ENCODE measurements around the gene SNX7. TPM values are rescaled to one million over a fixed set of nuclear protein-coding genes. Genes with fewer than 3 reads are reported as not detected.

The SNX7 gene, protein sequence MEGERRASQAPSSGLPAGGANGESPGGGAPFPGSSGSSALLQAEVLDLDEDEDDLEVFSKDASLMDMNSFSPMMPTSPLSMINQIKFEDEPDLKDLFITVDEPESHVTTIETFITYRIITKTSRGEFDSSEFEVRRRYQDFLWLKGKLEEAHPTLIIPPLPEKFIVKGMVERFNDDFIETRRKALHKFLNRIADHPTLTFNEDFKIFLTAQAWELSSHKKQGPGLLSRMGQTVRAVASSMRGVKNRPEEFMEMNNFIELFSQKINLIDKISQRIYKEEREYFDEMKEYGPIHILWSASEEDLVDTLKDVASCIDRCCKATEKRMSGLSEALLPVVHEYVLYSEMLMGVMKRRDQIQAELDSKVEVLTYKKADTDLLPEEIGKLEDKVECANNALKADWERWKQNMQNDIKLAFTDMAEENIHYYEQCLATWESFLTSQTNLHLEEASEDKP
- total RNA-seq (2022), result 22.2 and 22.8 TPM in 2 replicates
- percentile 66 among the genes with signal in this experiment for Bru-seq, nascent RNA
- BruChase-seq, experiment 1, labeled RNA remaining after a 6-hour chase, result percentile 49 among the genes with signal in this experiment
- BruChase-seq, experiment 2, labeled RNA remaining after a 2-hour chase, result percentile 43 among the genes with signal in this experiment
- long read RNA-seq, transcript SNX7-201 (9 exons, 1,734 nt), result major isoform, 60 of 91 reads
- long read RNA-seq, partial matches to known transcripts, result 2 of 91 reads
- long read RNA-seq, other reads (novel, unspliced or antisense), result 27 of 91 reads

- no peaks in the 10 kb centered on the region for H3K4me1 Mint-ChIP-seq (ENCODE audit: low read depth, unreplicated experiment)
- intact Hi-C loops (cut with micrococcal nuclease; ENCODE audit: unreplicated experiment), result loop anchor here (5.0 kb wide), 1 partner anchor 71 kb away; no protein-coding TSS in a partner anchor
- H3K27ac Mint-ChIP-seq (ENCODE audit: unreplicated experiment), result peak within 1 kb of the TSS; percentile 80
- TF ChIP-seq CTCF (IDR thresholded peaks at IDR 0.05; ENCODE audit: unreplicated experiment), result peak; percentile 19
- no TSS peak for BruUV-seq (replicated peaks)
- peaks cover 20% of the 10 kb centered on the region for H3K36me3 Mint-ChIP-seq (ENCODE audit: insufficient read depth, unreplicated experiment)
- CTCF ChIA-PET, result interaction anchor here (0.6 kb wide), 1 partner anchor 236 kb away, joined by 6 read pairs; no protein-coding TSS in a partner anchor
- no peaks in the 10 kb centered on the region for H3K9me3 Mint-ChIP-seq (ENCODE audit: low read depth, unreplicated experiment)
- DNase-seq, result peak; percentile 84
- peak within 1 kb of the TSS; percentile 80 for H3K4me3 Mint-ChIP-seq (ENCODE audit: low read depth, unreplicated experiment)
- no peaks in the 10 kb centered on the region for H3K27me3 Mint-ChIP-seq (ENCODE audit: unreplicated experiment)
Measured at GRCh38 chr1:98661544-98662355, at the start of gene SNX7. TSS of gene SNX7 (plus strand) at chr1:98661721. CDS start at chr1:98661732, 11 bp downstream.

DNA sequence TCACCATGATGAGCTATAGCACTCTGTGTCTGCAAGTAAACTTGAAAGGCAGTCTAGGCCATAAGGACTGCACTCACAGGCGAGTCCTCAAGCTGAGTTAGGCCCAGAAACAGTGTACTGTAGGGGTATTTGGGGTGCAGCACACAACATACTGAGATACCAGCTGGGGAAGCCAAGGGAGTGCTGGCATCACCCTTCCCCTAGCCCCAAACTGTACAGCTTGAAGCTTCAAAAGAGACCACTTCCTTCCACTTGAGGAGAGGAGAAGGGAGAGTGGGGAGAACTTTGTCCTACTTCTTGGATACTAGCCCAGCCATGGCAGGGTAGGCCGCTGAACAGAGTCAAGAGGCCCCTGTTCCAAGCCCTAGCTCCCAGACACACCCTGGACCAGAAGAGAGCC, 24.2 kb upstream of the SNX7 start:
- intact Hi-C loops (cut with micrococcal nuclease; ENCODE audit: unreplicated experiment), result no loop called here
- TF ChIP-seq CTCF (IDR thresholded peaks at IDR 0.05; ENCODE audit: unreplicated experiment), result no peak
- Mint-ChIP-seq H3K27ac (ENCODE audit: unreplicated experiment) (no peak overlapping the region), H3K4me1 (ENCODE audit: low read depth, unreplicated experiment) (peaks cover 10% of the 10 kb centered on the region), H3K4me3 (ENCODE audit: low read depth, unreplicated experiment) (no peak overlapping the region), H3K36me3 (ENCODE audit: insufficient read depth, unreplicated experiment) (no peaks in the 10 kb centered on the region), H3K9me3 (ENCODE audit: low read depth, unreplicated experiment) (no peaks in the 10 kb centered on the region), H3K27me3 (ENCODE audit: unreplicated experiment) (no peaks in the 10 kb centered on the region)
- CTCF ChIA-PET, result no interaction called here
- DNase-seq, result no peak
- no TSS peak for BruUV-seq (replicated peaks)

GRCh38 chr1:98638185-98638584, 23.3 kb upstream of the SNX7 start:
- no TSS peak for BruUV-seq (replicated peaks)
- Mint-ChIP-seq H3K9me3 (ENCODE audit: low read depth, unreplicated experiment) (no peaks in the 10 kb centered on the region), H3K27me3 (ENCODE audit: unreplicated experiment) (no peaks in the 10 kb centered on the region), H3K4me3 (ENCODE audit: low read depth, unreplicated experiment) (no peak overlapping the region), H3K36me3 (ENCODE audit: insufficient read depth, unreplicated experiment) (no peaks in the 10 kb centered on the region), H3K27ac (ENCODE audit: unreplicated experiment) (no peak overlapping the region), H3K4me1 (ENCODE audit: low read depth, unreplicated experiment) (peaks cover 10% of the 10 kb centered on the region)
- no peak for DNase-seq
- CTCF ChIA-PET, result no interaction called here
- no peak for TF ChIP-seq CTCF (IDR thresholded peaks at IDR 0.05; ENCODE audit: unreplicated experiment)
- intact Hi-C loops (cut with micrococcal nuclease; ENCODE audit: unreplicated experiment), result no loop called here

- Mint-ChIP-seq H3K4me1 (ENCODE audit: low read depth, unreplicated experiment) (peaks cover 3% of the 10 kb centered on the region), H3K27ac (ENCODE audit: unreplicated experiment) (no peak overlapping the region), H3K36me3 (ENCODE audit: insufficient read depth, unreplicated experiment) (no peaks in the 10 kb centered on the region), H3K4me3 (ENCODE audit: low read depth, unreplicated experiment) (no peak overlapping the region), H3K9me3 (ENCODE audit: low read depth, unreplicated experiment) (no peaks in the 10 kb centered on the region), H3K27me3 (ENCODE audit: unreplicated experiment) (no peaks in the 10 kb centered on the region)
- intact Hi-C loops (cut with micrococcal nuclease; ENCODE audit: unreplicated experiment), result no loop called here
- TF ChIP-seq CTCF (IDR thresholded peaks at IDR 0.05; ENCODE audit: unreplicated experiment), result no peak
- CTCF ChIA-PET, result no interaction called here
- BruUV-seq (replicated peaks), result no TSS peak
- DNase-seq, result no peak
Measured at GRCh38 chr1:98644510-98644909, 17.0 kb upstream of the SNX7 start.
